Prostate gland (tissue), 2 donors: Measurements from ENCODE around the gene GBE1. TPM values are rescaled to one million over a fixed set of nuclear protein-coding genes. Genes with fewer than 3 reads are reported as not detected.

ENCODE experiments used
- DNase-seq: peaks from one replicate; pipeline ENCODE4 v3.0.0-alpha.2; 2019; ENCODE audit warnings: low spot score
- H3K27ac ChIP-seq, 2 donors: fragments of 200-600 bp; sonication (generic); 2 replicates each; pipeline ENCODE4 v1.5.1; 2017 to 2019
- H3K27me3 ChIP-seq: fragments of 200-600 bp; sonication (generic); replicated peaks from 2 replicates; pipeline ENCODE4 v1.5.1; 2019; ENCODE audit not compliant: insufficient read depth
- H3K36me3 ChIP-seq, 2 donors: fragments of 200-600 bp; sonication (generic); 1 replicate in 1 of 2; 2 replicates in 1 of 2; pipeline versions ENCODE4 v1.5.1 to v1.8.1; 2017 to 2019
- H3K4me1 ChIP-seq: fragments of 200-600 bp; sonication (generic); replicated peaks from 2 replicates; pipeline ENCODE4 v1.5.1; 2019
- H3K4me3 ChIP-seq, 2 donors: fragments of 200-600 bp; sonication (generic); 2 replicates each; pipeline ENCODE4 v1.5.1; 2017 to 2019
- H3K9me3 ChIP-seq: fragments of 200-600 bp; sonication (generic); 2 replicates; pipeline ENCODE4 v1.5.1; 2017
- POLR2A ChIP-seq: fragments of 450-650 bp; IDR thresholded peaks from one replicate; pipeline ENCODE4 v1.6.1; 2016; ENCODE audit warnings: antibody characterized with exemption, mild to moderate bottlenecking
- POLR2AphosphoS5 ChIP-seq: sonication (generic); formaldehyde crosslinking; IDR thresholded peaks from one replicate; pipeline ENCODE4 v1.6.1; 2017; ENCODE audit warnings: antibody characterized with exemption
- WGBS: methylation state at CpG from one replicate; pipeline ENCODE4 v1.1.5; 2018; 5-methylcytosine and 5-hydroxymethylcytosine counted together
- intact Hi-C: fragments of 100-400 bp; cut with DNase I; formaldehyde crosslinking; loops from one replicate; pipeline ENCODE4 v1.14.2; 2022
- total RNA-seq, 2 donors: library from RNA; depleted of rRNA; stranded (reverse); fragments of >200 nt; gene quantifications; one replicate each; pipeline ENCODE4 v1.1.0, GENCODE V29; 2016
- TF ChIP-seq, protein P1 (sequence below), 4 experiments: fragments of 200-600 bp in 2 of 4; fragments of 450-650 bp in 2 of 4; sonication (generic) in 2 of 4; IDR thresholded peaks; 1 replicate in 3 of 4; 2 replicates in 1 of 4; pipeline ENCODE4 v1.5.1; 2016 to 2019; ENCODE audit warnings: antibody characterized with exemption in 4 of 4, mild to moderate bottlenecking in 2 of 4, moderate library complexity in 2 of 4

GBE1 gene
- total RNA-seq, 2 donors from 2014 or later = 15.8 to 18.3 TPM

DNA sequence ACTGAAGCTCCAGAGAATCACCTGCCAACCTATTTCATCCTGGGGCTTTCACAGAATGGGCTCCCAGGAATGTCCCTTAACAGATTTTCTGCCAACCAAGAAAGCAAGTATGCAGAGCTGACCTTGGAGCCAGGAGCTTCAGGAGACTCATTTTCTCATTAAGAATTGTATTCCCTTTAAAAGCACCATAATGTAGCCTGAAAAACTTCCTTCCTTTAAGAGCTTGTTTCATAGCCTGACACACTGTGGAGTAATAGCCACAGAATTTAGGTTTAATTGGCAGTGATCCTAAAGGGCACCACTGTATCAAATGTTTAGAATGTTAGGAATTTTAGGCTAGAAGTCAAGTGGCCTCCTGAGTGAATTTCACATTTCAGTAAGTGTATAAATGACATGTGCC is 309.8 kb downstream of the GBE1 start:
- no peak overlapping the region for H3K27ac ChIP-seq
- H3K27me3 ChIP-seq = no peaks in the 10 kb centered on the region
- intact Hi-C loops = no loop called here
- DNase-seq = no peak
- H3K9me3 ChIP-seq = no peaks in the 10 kb centered on the region
- H3K36me3 ChIP-seq = no peaks in the 10 kb centered on the region
- no peaks in the 10 kb centered on the region for H3K4me1 ChIP-seq
- TF ChIP-seq, protein P1, sequence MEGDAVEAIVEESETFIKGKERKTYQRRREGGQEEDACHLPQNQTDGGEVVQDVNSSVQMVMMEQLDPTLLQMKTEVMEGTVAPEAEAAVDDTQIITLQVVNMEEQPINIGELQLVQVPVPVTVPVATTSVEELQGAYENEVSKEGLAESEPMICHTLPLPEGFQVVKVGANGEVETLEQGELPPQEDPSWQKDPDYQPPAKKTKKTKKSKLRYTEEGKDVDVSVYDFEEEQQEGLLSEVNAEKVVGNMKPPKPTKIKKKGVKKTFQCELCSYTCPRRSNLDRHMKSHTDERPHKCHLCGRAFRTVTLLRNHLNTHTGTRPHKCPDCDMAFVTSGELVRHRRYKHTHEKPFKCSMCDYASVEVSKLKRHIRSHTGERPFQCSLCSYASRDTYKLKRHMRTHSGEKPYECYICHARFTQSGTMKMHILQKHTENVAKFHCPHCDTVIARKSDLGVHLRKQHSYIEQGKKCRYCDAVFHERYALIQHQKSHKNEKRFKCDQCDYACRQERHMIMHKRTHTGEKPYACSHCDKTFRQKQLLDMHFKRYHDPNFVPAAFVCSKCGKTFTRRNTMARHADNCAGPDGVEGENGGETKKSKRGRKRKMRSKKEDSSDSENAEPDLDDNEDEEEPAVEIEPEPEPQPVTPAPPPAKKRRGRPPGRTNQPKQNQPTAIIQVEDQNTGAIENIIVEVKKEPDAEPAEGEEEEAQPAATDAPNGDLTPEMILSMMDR (IDR thresholded peaks at IDR 0.05) = no peak
- TF ChIP-seq POLR2AphosphoS5 (no peak), POLR2A (no peak)
- no peak overlapping the region for H3K4me3 ChIP-seq

DNA sequence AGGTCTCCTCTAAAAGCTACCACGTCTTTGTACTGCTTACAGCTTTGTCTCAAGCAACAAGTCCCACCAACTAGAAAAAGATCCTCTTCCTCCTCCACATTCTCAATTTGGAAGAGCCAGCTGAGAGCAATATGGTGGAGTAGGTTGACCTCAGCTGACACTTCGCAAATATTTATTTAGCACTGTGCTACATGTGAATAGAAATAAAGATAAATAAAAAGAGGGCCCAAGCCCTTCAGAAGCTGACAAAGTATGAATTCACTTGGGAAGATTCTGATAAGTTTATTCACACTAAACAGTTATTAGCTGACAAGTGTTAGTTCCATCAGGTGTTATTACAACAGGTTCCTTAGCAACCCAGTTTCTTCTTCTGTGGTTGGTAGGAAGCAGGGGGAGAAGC is 310.3 kb downstream of the GBE1 start:
- TF ChIP-seq, protein P1 (IDR thresholded peaks at IDR 0.05) = no peak
- no peak for DNase-seq
- H3K27ac ChIP-seq = no peak overlapping the region
- 96% methylated on average over 2 of the region's 2 CpGs for WGBS
- intact Hi-C loops = no loop called here
- H3K36me3 ChIP-seq = no peaks in the 10 kb centered on the region
- H3K4me1 ChIP-seq = no peaks in the 10 kb centered on the region
- H3K4me3 ChIP-seq = no peak overlapping the region
- no peaks in the 10 kb centered on the region for H3K9me3 ChIP-seq
- H3K27me3 ChIP-seq = no peaks in the 10 kb centered on the region

DNA sequence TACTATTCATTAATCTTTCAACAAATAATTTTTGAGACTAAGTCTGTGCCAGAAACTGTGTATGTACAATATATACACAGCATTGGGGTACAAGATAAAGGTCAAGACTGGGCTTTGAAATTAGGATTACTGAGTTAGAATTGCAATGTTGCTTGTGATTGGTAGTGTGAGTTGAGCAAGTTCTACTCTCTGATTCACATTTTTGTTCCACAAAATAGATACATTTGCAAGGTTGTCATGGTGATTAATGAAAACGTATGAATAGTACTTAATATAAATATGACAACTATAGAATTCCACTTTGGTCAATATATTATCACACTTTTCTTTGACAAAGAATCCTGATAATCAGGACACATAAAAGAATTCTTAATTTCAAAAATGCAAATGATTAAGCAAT is 314.6 kb downstream of the GBE1 start:
- TF ChIP-seq, protein P1 (IDR thresholded peaks at IDR 0.05) = no peak
- TF ChIP-seq POLR2A (no peak), POLR2AphosphoS5 (no peak)
- Histone ChIP-seq H3K4me1 (no peaks in the 10 kb centered on the region), H3K9me3 (no peaks in the 10 kb centered on the region), H3K27me3 (no peaks in the 10 kb centered on the region), H3K27ac (no peak overlapping the region), H3K4me3 (no peak overlapping the region), H3K36me3 (no peaks in the 10 kb centered on the region)
- DNase-seq = no peak
- intact Hi-C loops = no loop called here
- WGBS = 79% methylated on average over 1 of the region's 1 CpG

DNA sequence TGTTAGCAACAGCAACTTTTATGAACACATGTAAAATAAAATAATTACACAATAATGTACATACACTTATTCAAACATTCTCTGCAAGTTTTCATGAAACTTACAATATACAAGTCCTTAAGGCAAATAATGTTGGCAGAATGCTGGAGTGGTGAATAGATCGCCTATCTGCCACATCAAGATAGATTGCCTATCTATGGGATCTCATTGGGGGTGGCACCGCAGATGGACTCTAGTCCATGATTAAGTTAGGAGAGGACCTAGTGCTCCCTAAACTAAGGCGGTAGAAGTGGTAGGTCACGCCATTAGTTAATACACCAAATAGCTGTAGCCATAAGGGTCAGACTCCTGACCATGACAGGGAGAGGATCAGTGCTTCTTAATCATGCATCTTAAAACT is 315.7 kb downstream of the GBE1 start:
- no peak for TF ChIP-seq POLR2A
- TF ChIP-seq, protein P1 (IDR thresholded peaks at IDR 0.05) = no peak
- no peak for TF ChIP-seq POLR2AphosphoS5
- Histone ChIP-seq H3K27me3 (no peaks in the 10 kb centered on the region), H3K4me3 (no peak overlapping the region), H3K9me3 (no peaks in the 10 kb centered on the region), H3K4me1 (no peaks in the 10 kb centered on the region), H3K27ac (no peak overlapping the region), H3K36me3 (no peaks in the 10 kb centered on the region)
- WGBS = 84% methylated on average over 4 of the region's 4 CpGs
- DNase-seq = no peak
- intact Hi-C loops = no loop called here

DNA sequence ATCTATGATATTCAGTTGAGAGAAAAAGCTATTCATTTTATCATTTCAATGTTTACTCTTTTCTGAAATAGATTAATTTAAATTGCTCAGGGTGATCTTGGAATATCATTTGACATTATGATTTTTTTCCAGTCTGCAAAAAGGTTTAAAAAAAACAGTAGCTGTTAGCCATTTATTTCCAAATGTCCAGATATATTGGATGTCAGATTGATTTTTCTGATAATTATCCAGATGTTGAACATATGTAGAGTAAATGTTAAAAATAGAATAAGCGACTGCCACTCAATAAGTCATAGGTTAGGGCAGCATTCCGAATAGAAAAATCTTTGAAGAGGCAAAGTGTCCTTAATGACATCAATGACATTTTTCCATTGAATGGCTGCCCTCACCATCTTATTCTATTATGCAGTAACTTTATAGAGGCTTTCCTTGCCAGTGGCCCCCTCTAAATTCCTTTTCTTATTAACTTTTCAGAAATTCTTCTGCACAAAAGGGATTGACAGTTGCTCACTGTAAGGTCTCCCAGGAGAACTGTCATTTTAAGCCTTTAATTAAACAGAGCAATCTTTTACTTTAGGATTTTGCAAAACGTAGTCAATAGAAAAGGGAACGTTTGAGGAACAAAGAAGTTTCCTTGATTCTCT is 316.5 kb downstream of the GBE1 start:
- no peak for DNase-seq
- H3K27ac ChIP-seq = no peak overlapping the region
- H3K36me3 ChIP-seq = no peaks in the 10 kb centered on the region
- H3K4me3 ChIP-seq = no peak overlapping the region
- no peaks in the 10 kb centered on the region for H3K4me1 ChIP-seq
- intact Hi-C loops = no loop called here
- WGBS = 82% methylated on average over 4 of the region's 4 CpGs
- H3K27me3 ChIP-seq = no peaks in the 10 kb centered on the region
- H3K9me3 ChIP-seq = no peaks in the 10 kb centered on the region
- no peak for TF ChIP-seq POLR2A
- TF ChIP-seq, protein P1 (IDR thresholded peaks at IDR 0.05) = no peak
